KMS-11 (cell line): ENCODE data around the gene CENPF.

Source experiments
- H2AFZ ChIP-seq: fragments of 200-600 bp; sonication (generic); 2 replicates; pipeline ENCODE4 v1.6.1; 2016; ENCODE audit warnings: antibody characterized with exemption, mixed run types, low read depth
- H3K27ac ChIP-seq: fragments of 200-600 bp; sonication (generic); 2 replicates; pipeline ENCODE4 v1.6.1; 2016; ENCODE audit warnings: mild to moderate bottlenecking, mixed run types
- H3K27me3 ChIP-seq: fragments of 200-600 bp; sonication (generic); 2 replicates; pipeline ENCODE4 v1.6.1; 2017; ENCODE audit warnings: mild to moderate bottlenecking, low read depth, mixed run types, moderate library complexity; ENCODE audit not compliant: insufficient read depth
- H3K36me3 ChIP-seq: fragments of 200-600 bp; sonication (generic); 2 replicates; pipeline ENCODE4 v1.6.1; 2017; ENCODE audit warnings: mild to moderate bottlenecking, mixed run types; ENCODE audit not compliant: insufficient read depth
- H3K4me1 ChIP-seq: fragments of 200-600 bp; sonication (generic); 2 replicates; pipeline ENCODE4 v1.6.1; 2016; ENCODE audit warnings: mild to moderate bottlenecking, low read depth, mixed run types; ENCODE audit not compliant: poor library complexity, severe bottlenecking
- H3K4me2 ChIP-seq: fragments of 200-600 bp; sonication (generic); 2 replicates; pipeline ENCODE4 v1.7.0; 2016; ENCODE audit warnings: mild to moderate bottlenecking, mixed run types
- H3K4me3 ChIP-seq: fragments of 200-600 bp; sonication (generic); IDR thresholded peaks from 2 replicates; pipeline ENCODE4 v1.6.1; 2017; ENCODE audit warnings: low read depth, low read length, mixed read lengths; ENCODE audit not compliant: insufficient read depth
- H3K79me2 ChIP-seq: fragments of 200-600 bp; sonication (generic); 2 replicates; pipeline ENCODE4 v1.6.1; 2016; ENCODE audit warnings: low read depth, mixed run types; ENCODE audit not compliant: insufficient read depth
- H3K9ac ChIP-seq: fragments of 200-600 bp; sonication (generic); 2 replicates; pipeline ENCODE4 v1.6.1; 2016; ENCODE audit warnings: mild to moderate bottlenecking, mixed run types
- H4K20me1 ChIP-seq: fragments of 200-600 bp; sonication (generic); 2 replicates; pipeline ENCODE4 v1.6.1; 2016; ENCODE audit warnings: mild to moderate bottlenecking, mixed run types; ENCODE audit not compliant: insufficient read depth
- TF ChIP-seq, protein P1 (sequence below): fragments of 200-600 bp; sonication (generic); conservative IDR thresholded peaks from 2 replicates; pipeline ENCODE4 v1.6.1; 2017; ENCODE audit warnings: low read depth, mild to moderate bottlenecking, antibody characterized with exemption, low read length, moderate library complexity, mixed read lengths

The CENPF gene

GRCh38 chr1:214569357-214570004 lies 33.5 kb upstream of the CENPF start:
- H3K27ac ChIP-seq, result no peak overlapping the region
- H4K20me1 ChIP-seq, result no peaks in the 10 kb centered on the region
- no peaks in the 10 kb centered on the region for H3K36me3 ChIP-seq
- no peaks in the 10 kb centered on the region for H3K79me2 ChIP-seq
- H3K4me1 ChIP-seq, result peaks cover under 1% of the 10 kb centered on the region
- H3K27me3 ChIP-seq, result no peaks in the 10 kb centered on the region
- TF ChIP-seq, protein P1, sequence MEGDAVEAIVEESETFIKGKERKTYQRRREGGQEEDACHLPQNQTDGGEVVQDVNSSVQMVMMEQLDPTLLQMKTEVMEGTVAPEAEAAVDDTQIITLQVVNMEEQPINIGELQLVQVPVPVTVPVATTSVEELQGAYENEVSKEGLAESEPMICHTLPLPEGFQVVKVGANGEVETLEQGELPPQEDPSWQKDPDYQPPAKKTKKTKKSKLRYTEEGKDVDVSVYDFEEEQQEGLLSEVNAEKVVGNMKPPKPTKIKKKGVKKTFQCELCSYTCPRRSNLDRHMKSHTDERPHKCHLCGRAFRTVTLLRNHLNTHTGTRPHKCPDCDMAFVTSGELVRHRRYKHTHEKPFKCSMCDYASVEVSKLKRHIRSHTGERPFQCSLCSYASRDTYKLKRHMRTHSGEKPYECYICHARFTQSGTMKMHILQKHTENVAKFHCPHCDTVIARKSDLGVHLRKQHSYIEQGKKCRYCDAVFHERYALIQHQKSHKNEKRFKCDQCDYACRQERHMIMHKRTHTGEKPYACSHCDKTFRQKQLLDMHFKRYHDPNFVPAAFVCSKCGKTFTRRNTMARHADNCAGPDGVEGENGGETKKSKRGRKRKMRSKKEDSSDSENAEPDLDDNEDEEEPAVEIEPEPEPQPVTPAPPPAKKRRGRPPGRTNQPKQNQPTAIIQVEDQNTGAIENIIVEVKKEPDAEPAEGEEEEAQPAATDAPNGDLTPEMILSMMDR, result no peak
- no peak overlapping the region for H3K4me2 ChIP-seq
- no peak overlapping the region for H3K9ac ChIP-seq
- H2AFZ ChIP-seq, result no peak overlapping the region
- H3K4me3 ChIP-seq, result no peak overlapping the region

DNA sequence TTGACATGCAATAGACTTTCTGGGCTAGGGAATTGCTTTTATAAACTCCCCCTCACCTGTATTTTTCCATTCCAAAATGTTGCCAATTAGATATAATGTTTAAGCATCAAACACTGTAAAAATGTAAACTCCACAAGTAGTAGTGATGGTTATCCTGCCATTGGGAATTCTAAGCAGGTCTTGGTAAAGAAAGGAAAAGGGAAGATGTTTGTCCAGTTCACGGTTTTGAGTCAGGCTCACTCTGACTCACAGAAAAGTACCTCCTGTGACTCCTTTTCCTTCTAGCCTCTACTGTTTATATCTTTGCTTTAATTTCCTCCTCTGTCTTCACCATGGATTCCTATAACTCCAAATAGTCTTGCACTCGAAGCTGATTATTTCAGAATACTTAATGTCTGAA lies 32.6 kb upstream of the CENPF start:
- Histone ChIP-seq H3K4me3 (no peak overlapping the region), H2AFZ (no peak overlapping the region; the same call in 1 of the 2 replicates), H3K36me3 (no peaks in the 10 kb centered on the region), H3K4me1 (peaks cover 7% of the 10 kb centered on the region), H3K27me3 (no peaks in the 10 kb centered on the region), H3K4me2 (no peak overlapping the region), H4K20me1 (no peaks in the 10 kb centered on the region), H3K79me2 (no peaks in the 10 kb centered on the region), H3K27ac (no peak overlapping the region), H3K9ac (no peak overlapping the region)
- TF ChIP-seq, protein P1, result no peak

DNA sequence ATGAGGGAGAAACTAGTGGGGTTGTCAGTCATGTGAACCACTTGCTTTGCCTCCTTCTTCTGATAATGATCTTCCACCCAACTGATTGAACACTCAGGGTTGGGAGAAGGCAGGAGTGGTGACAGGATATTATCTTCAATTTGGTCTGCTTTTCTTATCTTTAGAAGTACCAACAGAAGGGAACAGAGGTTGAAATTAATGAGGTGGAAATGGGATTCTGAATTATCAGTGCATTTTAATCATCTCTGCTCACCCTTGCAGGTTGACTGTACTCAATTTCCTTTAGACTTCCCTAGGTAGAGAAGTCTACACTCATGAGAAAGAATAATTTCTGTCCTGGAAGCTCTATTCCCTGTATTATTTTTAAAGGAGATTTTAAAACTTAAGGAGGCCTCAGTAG lies 31.7 kb upstream of the CENPF start:
- peaks cover 7% of the 10 kb centered on the region for H3K4me1 ChIP-seq
- TF ChIP-seq, protein P1, result no peak

GRCh38 chr1:214573386-214574318 lies 29.3 kb upstream of the CENPF start:
- no peak overlapping the region for H2AFZ ChIP-seq
- no peak overlapping the region for H3K4me2 ChIP-seq
- no peaks in the 10 kb centered on the region for H3K79me2 ChIP-seq
- no peaks in the 10 kb centered on the region for H4K20me1 ChIP-seq
- no peak overlapping the region for H3K27ac ChIP-seq
- H3K36me3 ChIP-seq, result no peaks in the 10 kb centered on the region
- H3K4me1 ChIP-seq, result peaks cover 7% of the 10 kb centered on the region
- no peak overlapping the region for H3K9ac ChIP-seq
- TF ChIP-seq, protein P1, result no peak
- no peaks in the 10 kb centered on the region for H3K27me3 ChIP-seq
- no peak overlapping the region for H3K4me3 ChIP-seq

More for the DNA sequence above, 31.7 kb upstream of the CENPF start:
- H2AFZ ChIP-seq, result no peak overlapping the region
- H3K9ac ChIP-seq, result no peak overlapping the region
- no peaks in the 10 kb centered on the region for H3K36me3 ChIP-seq
- no peaks in the 10 kb centered on the region for H3K79me2 ChIP-seq
- H3K4me3 ChIP-seq, result no peak overlapping the region
- no peaks in the 10 kb centered on the region for H4K20me1 ChIP-seq
- H3K4me2 ChIP-seq, result no peak overlapping the region
- H3K27ac ChIP-seq, result no peak overlapping the region
- H3K27me3 ChIP-seq, result no peaks in the 10 kb centered on the region
